GM12878 (cell line): ENCODE results near the gene ESR1. TPM values are rescaled to one million over a fixed set of nuclear protein-coding genes. Genes with fewer than 3 reads are reported as not detected.

Experiments
- ATAC-seq: fragments of 200-7000 bp; cut with Tn5 transposase; 3 replicates; pipeline ENCODE4 v1.9.1; 2020; ENCODE audit warnings: mild to moderate bottlenecking, moderate library complexity
- BruUV-seq: library from RNA; stranded (reverse); fragments of 400-500 nt; replicated peaks from 2 replicates; lab custom pipeline; 2021; lab: Mats Ljungman, UMichigan
- CTCF ChIA-PET: fragments of 300-600 bp; sonication (Branson Sonifier 250); formaldehyde crosslinking; extraction: SDS; loops from one replicate; lab custom pipeline; 2021; ENCODE audit warnings: inconsistent platforms; lab: Yijun Ruan, JAX
- POLR2A ChIA-PET: fragments of 350-600 bp; formaldehyde crosslinking; extraction: SDS; loops from one replicate; lab custom pipeline; 2021; ENCODE audit warnings: inconsistent platforms; lab: Charles Lee
- RAD21 ChIA-PET: fragments of 300-600 bp; sonication (Branson Sonifier 250); formaldehyde crosslinking; loops from one replicate; lab custom pipeline; 2023; ENCODE audit warnings: antibody characterized with exemption; ENCODE audit not compliant: unreplicated experiment; lab: Charles Lee
- SMC1A ChIA-PET: fragments of 300-600 bp; sonication (Branson Sonifier 250); formaldehyde crosslinking; loops from one replicate; lab custom pipeline; 2023; ENCODE audit not compliant: unreplicated experiment, uncharacterized antibody; lab: Charles Lee
- DNase-seq: peaks from one replicate; pipeline ENCODE4 v3.0.0-alpha.2; 2011; ENCODE audit warnings: low read depth, low spot score
- FAIRE-seq: peaks from 3 replicates; lab custom pipeline; 2011; peaks lifted over from hg19 to GRCh38; lab: Jason Lieb, UNC
- H2AFZ ChIP-seq: 2 replicates; pipeline ENCODE4 v1.6.0; 2011; ENCODE audit warnings: low read depth, low read length, control low read depth; ENCODE audit not compliant: control insufficient read depth
- H3K27ac ChIP-seq: 2 replicates; pipeline ENCODE4 v1.5.1; 2011; ENCODE audit warnings: control low read depth; ENCODE audit not compliant: control insufficient read depth, insufficient read depth
- H3K27me3 ChIP-seq, 2 experiments: replicated peaks in 1 of 2; 2 replicates each; pipeline versions ENCODE4 v1.6.0 to v1.6.1; 2011; ENCODE audit warnings: low read length in 1 of 2; ENCODE audit not compliant: control insufficient read depth in 2 of 2, insufficient read depth in 2 of 2
- H3K36me3 ChIP-seq, 2 experiments: 2 replicates each; pipeline ENCODE4 v1.5.1; 2011; ENCODE audit warnings: low read length in 1 of 2; ENCODE audit not compliant: control insufficient read depth in 2 of 2, insufficient read depth in 2 of 2
- H3K4me1 ChIP-seq: 2 replicates; pipeline ENCODE4 v1.6.1; 2011; ENCODE audit warnings: mild to moderate bottlenecking, low read length, moderate library complexity, mixed read lengths; ENCODE audit not compliant: control insufficient read depth, insufficient read depth
- H3K4me2 ChIP-seq: 2 replicates; pipeline ENCODE4 v1.6.0; 2011; ENCODE audit warnings: control low read depth; ENCODE audit not compliant: control insufficient read depth, insufficient read depth
- H3K4me3 ChIP-seq: fragments of 200-600 bp; sonication (generic); 2 replicates; pipeline ENCODE4 v1.5.1; 2016
- H3K79me2 ChIP-seq: 2 replicates; pipeline ENCODE4 v1.6.0; 2011; ENCODE audit warnings: low read length; ENCODE audit not compliant: control insufficient read depth, insufficient read depth
- H3K9ac ChIP-seq: 2 replicates; pipeline ENCODE4 v1.8.0; 2011; ENCODE audit warnings: low read length, control low read depth, mixed read lengths; ENCODE audit not compliant: control insufficient read depth, insufficient read depth
- H3K9me3 ChIP-seq: replicated peaks from 3 replicates; pipeline ENCODE4 v1.5.1; 2011; ENCODE audit warnings: mild to moderate bottlenecking, low read length; ENCODE audit not compliant: control insufficient read depth, insufficient read depth
- H4K20me1 ChIP-seq: 2 replicates; pipeline ENCODE4 v1.6.0; 2011; ENCODE audit not compliant: control insufficient read depth, insufficient read depth
- ATF7 ChIP-seq: fragments of 450-650 bp; IDR thresholded peaks from 2 replicates; pipeline ENCODE4 v1.6.1; 2016; ENCODE audit warnings: low read depth, mild to moderate bottlenecking
- E2F8 ChIP-seq: fragments of 450-650 bp; IDR thresholded peaks from 2 replicates; pipeline ENCODE4 v1.6.1; 2018; ENCODE audit warnings: mild to moderate bottlenecking, low read depth, moderate library complexity; ENCODE audit not compliant: partially characterized antibody
- EP300 ChIP-seq, 2 experiments: fragments of 150-350 bp in 1 of 2; IDR thresholded peaks; 2 replicates each; pipeline ENCODE4 v1.6.1; 2011 to 2012; ENCODE audit warnings: low read depth in 2 of 2, low read length in 2 of 2, borderline replicate concordance in 1 of 2, improper control_type of control experiment in 1 of 2, inconsistent platforms in 1 of 2; ENCODE audit not compliant: control insufficient read depth in 1 of 2
- ESRRA ChIP-seq: IDR thresholded peaks from 2 replicates; pipeline ENCODE4 v1.6.1; 2012; ENCODE audit warnings: mild to moderate bottlenecking, low read length, improper control_type of control experiment
- IRF3 ChIP-seq: fragments of 450-650 bp; IDR thresholded peaks from 2 replicates; pipeline ENCODE4 v1.6.1; 2014; ENCODE audit warnings: mild to moderate bottlenecking
- KLF5 ChIP-seq: fragments of 450-650 bp; IDR thresholded peaks from 2 replicates; pipeline ENCODE4 v1.6.1; 2014; ENCODE audit warnings: mild to moderate bottlenecking; ENCODE audit not compliant: partially characterized antibody
- LARP7 ChIP-seq: fragments of 450-650 bp; IDR thresholded peaks from 2 replicates; pipeline ENCODE4 v1.6.1; 2017; ENCODE audit warnings: mild to moderate bottlenecking
- NR2C1 ChIP-seq: fragments of 450-650 bp; IDR thresholded peaks from 2 replicates; pipeline ENCODE4 v1.6.1; 2017; ENCODE audit warnings: antibody characterized with exemption, mild to moderate bottlenecking, moderate library complexity
- POLR2AphosphoS5 ChIP-seq: IDR thresholded peaks from 2 replicates; pipeline ENCODE4 v1.6.1; 2011; ENCODE audit warnings: mild to moderate bottlenecking, low read length, inconsistent platforms
- RELB ChIP-seq: fragments of 450-650 bp; IDR thresholded peaks from 2 replicates; pipeline ENCODE4 v1.6.1; 2017; ENCODE audit warnings: low read depth, mild to moderate bottlenecking, moderate library complexity
- RFX5 ChIP-seq: IDR thresholded peaks from 2 replicates; pipeline ENCODE4 v1.6.1; 2011; ENCODE audit warnings: low read depth, low read length, improper control_type of control experiment
- ZBED1 ChIP-seq: IDR thresholded peaks from 2 replicates; pipeline ENCODE4 v1.6.1; 2016; ENCODE audit warnings: borderline replicate concordance
- WGBS: methylation state at CpG from one replicate; pipeline ENCODE4 v1.1.6; 2016; ENCODE audit warnings: low lambda C conversion rate; ENCODE audit not compliant: insufficient replicate concordance, insufficient coverage; ENCODE audit errors: missing lambda C conversion rate; 5-methylcytosine and 5-hydroxymethylcytosine counted together
- in situ Hi-C: fragments of 300-500 bp; cut with MboI; formaldehyde crosslinking; loops from 9 replicates; pipeline ENCODE4 v1.14.3; 2018; ENCODE audit warnings: mixed read lengths
- intact Hi-C: fragments of 100-400 bp; cut with micrococcal nuclease; formaldehyde crosslinking; loops from one replicate; pipeline ENCODE4 v1.14.2; 2022; ENCODE audit not compliant: unreplicated experiment
- polyA plus RNA-seq, 11 experiments: library from polyadenylated mRNA; depleted of rRNA in 4 of 11; unstranded in 6 of 11; stranded (reverse) in 5 of 11; fragments of >200 nt; fragmentation: Nextera tagmentation in 4 of 11; fragmentation: Illumina TruSeq in 1 of 11; extraction: Ambion mirVana in 4 of 11; extraction: Trizol in 1 of 11; gene quantifications; 1 replicate in 1 of 11; 2 replicates in 10 of 11; pipeline versions ENCODE4 v1.2.1 to v1.2.3, GENCODE V29; 2011 to 2016; ENCODE audit warnings: inconsistent platforms in 2 of 11, missing spikeins in 2 of 11, low read depth in 1 of 11
- total RNA-seq, 4 experiments: library from RNA; depleted of rRNA in 3 of 4; stranded (reverse); fragments of >200 nt in 3 of 4; fragmentation: Illumina TruSeq in 1 of 4; extraction: Trizol in 1 of 4; gene quantifications; 2 replicates each; pipeline versions ENCODE4 v1.2.1 to v1.2.3, GENCODE V29; 2013 to 2021
- TF ChIP-seq, protein P1 (sequence below): IDR thresholded peaks from 2 replicates; pipeline ENCODE4 v1.6.1; 2012; ENCODE audit warnings: low read depth, low read length, improper control_type of control experiment
- TF ChIP-seq, protein P2 (sequence below): fragments of 450-650 bp; IDR thresholded peaks from 2 replicates; pipeline ENCODE4 v1.6.1; 2016; ENCODE audit warnings: mild to moderate bottlenecking

ESR1 gene
- total and polyA plus RNA-seq, 10 of the 15 experiments (the other 5 are each of a cell fraction or from before 2014, with no cell fraction given) = 0.03 to 0.51 (median 0.21) TPM; not detected in 4

- H3K9ac ChIP-seq = no peak overlapping the region
- H3K9me3 ChIP-seq = no peaks in the 10 kb centered on the region
- no peaks in the 10 kb centered on the region for H3K79me2 ChIP-seq
- no peak for ATAC-seq
- H3K4me1 ChIP-seq = no peaks in the 10 kb centered on the region
- WGBS = 88% methylated on average over 17 of the region's 17 CpGs
- no peaks in the 10 kb centered on the region for H3K27me3 ChIP-seq
- CTCF ChIA-PET = interaction anchor here (0.6 to 3.1 kb wide), 4 partner anchors 10 to 464 kb away, joined by 3 to 10 read pairs (median 6); no protein-coding TSS in a partner anchor
- intact Hi-C loops = no loop called here
- peaks cover 0 to 5% of the 10 kb centered on the region in 2 experiments; a peak in 2 of 4 replicates for H3K36me3 ChIP-seq
- H3K4me3 ChIP-seq = no peak overlapping the region
- no peaks in the 10 kb centered on the region for H4K20me1 ChIP-seq
- no peak overlapping the region for H2AFZ ChIP-seq
- TF ChIP-seq RELB (no peak), NR2C1 (no peak), POLR2AphosphoS5 (no peak), KLF5 (no peak), LARP7 (no peak), RFX5 (no peak), ATF7 (no peak), IRF3 (no peak), ZBED1 (no peak), EP300 (IDR thresholded peaks at IDR 0.05; ENCODE audit: borderline replicate concordance in 1 of 2, control insufficient read depth in 1 of 2, low read depth in 2 of 2, low read length in 2 of 2) (no peak), E2F8 (no peak), ESRRA (no peak)
- TF ChIP-seq, protein P1, sequence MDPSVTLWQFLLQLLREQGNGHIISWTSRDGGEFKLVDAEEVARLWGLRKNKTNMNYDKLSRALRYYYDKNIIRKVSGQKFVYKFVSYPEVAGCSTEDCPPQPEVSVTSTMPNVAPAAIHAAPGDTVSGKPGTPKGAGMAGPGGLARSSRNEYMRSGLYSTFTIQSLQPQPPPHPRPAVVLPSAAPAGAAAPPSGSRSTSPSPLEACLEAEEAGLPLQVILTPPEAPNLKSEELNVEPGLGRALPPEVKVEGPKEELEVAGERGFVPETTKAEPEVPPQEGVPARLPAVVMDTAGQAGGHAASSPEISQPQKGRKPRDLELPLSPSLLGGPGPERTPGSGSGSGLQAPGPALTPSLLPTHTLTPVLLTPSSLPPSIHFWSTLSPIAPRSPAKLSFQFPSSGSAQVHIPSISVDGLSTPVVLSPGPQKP = no peak
- TF ChIP-seq, protein P2, sequence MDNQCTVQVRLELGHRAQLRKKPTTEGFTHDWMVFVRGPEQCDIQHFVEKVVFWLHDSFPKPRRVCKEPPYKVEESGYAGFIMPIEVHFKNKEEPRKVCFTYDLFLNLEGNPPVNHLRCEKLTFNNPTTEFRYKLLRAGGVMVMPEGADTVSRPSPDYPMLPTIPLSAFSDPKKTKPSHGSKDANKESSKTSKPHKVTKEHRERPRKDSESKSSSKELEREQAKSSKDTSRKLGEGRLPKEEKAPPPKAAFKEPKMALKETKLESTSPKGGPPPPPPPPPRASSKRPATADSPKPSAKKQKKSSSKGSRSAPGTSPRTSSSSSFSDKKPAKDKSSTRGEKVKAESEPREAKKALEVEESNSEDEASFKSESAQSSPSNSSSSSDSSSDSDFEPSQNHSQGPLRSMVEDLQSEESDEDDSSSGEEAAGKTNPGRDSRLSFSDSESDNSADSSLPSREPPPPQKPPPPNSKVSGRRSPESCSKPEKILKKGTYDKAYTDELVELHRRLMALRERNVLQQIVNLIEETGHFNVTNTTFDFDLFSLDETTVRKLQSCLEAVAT = no peak
- TF ChIP-seq, all 136 proteins: peak for 0
- FAIRE-seq = no peak
- ChIA-PET POLR2A (no interaction called here), SMC1A (interaction anchor here (0.7 to 2.0 kb wide), 7 partner anchors 10 to 464 kb away, joined by 3 to 7 read pairs (median 4); no protein-coding TSS in a partner anchor), RAD21 (no interaction called here)
- in situ Hi-C loops = no loop called here
- DNase-seq = no peak
- H3K27ac ChIP-seq = no peak overlapping the region
- BruUV-seq = no TSS peak
- no peak overlapping the region for H3K4me2 ChIP-seq
Observed at GRCh38 chr6:152154559-152155356, 347.3 kb downstream of the ESR1 start.
